HG03575 (cell line): Measurements from ENCODE around the gene ABCA9.

Experiments
- ATAC-seq: cut with Tn5 transposase; IDR thresholded peaks from one replicate; pipeline ENCODE4 v1.9.1; 2021; ENCODE audit not compliant: unreplicated experiment, insufficient number of reproducible peaks, low FRiP score; ENCODE audit errors: extremely low read depth

ABCA9 gene

DNA sequence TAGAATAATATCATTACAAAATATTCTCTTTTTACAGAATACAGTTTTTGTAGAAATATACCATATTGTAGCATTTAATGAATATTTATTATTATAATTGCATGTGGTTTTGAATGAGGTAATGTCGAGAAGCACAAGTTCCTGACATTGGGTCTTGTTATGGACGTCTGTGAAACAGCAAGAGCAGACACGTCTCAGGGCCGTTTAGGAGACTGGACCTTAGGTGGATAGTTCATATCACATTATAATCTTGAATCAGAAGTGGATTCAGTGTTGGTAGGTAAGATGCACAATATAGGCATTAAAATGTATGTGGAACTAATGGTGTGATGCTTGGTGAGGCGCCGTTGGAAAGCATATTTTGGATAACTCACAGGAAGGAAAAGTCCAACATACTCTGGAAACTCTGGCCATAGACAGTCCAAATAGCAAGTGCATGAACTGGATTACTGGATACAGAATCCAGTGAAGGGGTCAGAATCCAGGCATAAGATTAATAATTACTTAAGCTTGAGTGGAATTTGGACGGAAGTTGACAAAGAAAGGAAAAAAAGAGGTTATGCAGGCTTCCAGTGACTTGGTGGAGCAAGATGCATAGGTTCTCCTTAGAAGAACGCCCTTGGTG lies 122.7 kb downstream of the ABCA9 start:
- no peak for ATAC-seq

DNA sequence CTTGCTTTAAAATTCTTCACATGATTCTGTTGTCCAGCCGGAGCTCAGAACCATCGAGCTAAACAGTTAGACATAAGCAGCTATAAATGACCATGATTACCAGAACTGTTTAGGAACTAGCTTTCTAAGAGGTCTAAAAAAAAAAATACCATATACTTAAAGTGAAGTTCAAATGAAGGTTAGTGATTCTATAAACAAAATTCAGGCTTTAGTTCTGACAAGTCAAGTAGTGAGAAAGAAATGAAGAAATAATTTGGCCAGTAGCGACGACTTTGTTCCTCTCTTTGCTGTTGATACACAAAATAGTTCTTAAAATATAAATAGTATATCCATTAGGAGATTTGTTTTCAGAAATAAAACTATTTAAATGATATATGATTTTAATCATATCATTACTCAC lies 133.2 kb downstream of the ABCA9 start:
- ATAC-seq: no peak

DNA sequence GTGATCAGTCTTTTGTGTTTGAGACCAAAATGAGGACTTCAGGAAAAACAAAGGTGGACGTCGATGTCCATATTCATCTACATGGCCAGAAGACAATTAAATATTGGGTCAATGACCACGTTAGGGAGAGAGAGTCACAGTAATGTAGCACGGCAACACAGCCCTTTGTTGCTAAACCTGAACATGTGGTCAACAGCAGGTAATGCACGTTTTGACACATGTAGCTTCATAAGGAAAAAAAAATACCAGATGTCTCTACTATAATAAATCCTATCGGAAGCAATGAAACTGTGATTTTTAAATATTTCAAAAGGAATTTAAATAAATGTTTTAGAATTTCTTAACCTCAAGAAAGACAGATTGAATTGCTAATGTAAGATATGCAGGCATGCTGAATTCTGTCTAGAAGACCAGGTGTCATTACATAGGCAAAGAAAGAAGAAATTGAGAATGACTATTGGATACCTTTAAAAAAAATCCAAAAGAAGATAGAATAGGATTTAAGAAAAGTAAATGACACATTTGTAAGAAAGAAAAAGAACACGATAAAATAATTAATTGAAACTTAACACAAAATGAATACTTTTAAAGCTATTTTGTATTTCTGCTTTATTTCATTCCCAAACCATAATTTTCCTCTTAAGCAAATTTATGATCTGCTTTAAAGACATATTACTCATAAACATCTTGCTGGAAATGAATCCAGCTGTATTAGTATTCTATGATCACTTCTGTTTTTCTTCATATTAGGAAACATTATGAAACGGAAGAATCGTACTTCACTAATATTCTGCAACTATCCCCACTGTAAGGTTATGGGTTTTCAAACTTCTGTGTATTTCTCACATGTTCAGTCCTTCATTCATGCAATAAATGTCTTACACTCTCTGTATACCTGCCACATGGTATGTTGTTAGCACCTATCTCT lies 135.7 kb downstream of the ABCA9 start:
- ATAC-seq: no peak
